ENCODE measurements around the gene SMARCC1. TPM values are rescaled to one million over a fixed set of nuclear protein-coding genes. Genes with fewer than 3 reads are reported as not detected.

The SMARCC1 gene
- total and polyA plus RNA-seq, 5 donors, result 7.5 to 30.1 (median 29.0) TPM

- Histone ChIP-seq H3K4me1 (ENCODE audit: control insufficient read depth, insufficient read depth, low read length) (no peaks in the 10 kb centered on the region), H3K27me3 (ENCODE audit: control insufficient read depth, insufficient read depth) (no peaks in the 10 kb centered on the region), H3K9me3 (ENCODE audit: control insufficient read depth, low read length) (no peaks in the 10 kb centered on the region), H3K27ac (ENCODE audit: low read length) (no peak overlapping the region), H3K4me3 (ENCODE audit: low read length) (no peak overlapping the region)
- intact Hi-C loops (cut with DNase I), result no loop called here
- ATAC-seq (no peak), DNase-seq (no peak)
- 94% methylated on average over 6 of the region's 6 CpGs for WGBS
Observed at GRCh38 chr3:47586746-47587145, 194.9 kb downstream of the SMARCC1 start.

- H3K4me3 ChIP-seq (ENCODE audit: low read length), result no peak overlapping the region
- H3K9me3 ChIP-seq (ENCODE audit: control insufficient read depth, low read length), result no peaks in the 10 kb centered on the region
- WGBS, result 80% methylated on average over 3 of the region's 3 CpGs
- no peak overlapping the region for H3K27ac ChIP-seq (ENCODE audit: low read length)
- H3K27me3 ChIP-seq (ENCODE audit: control insufficient read depth, insufficient read depth), result no peaks in the 10 kb centered on the region
- no peaks in the 10 kb centered on the region for H3K4me1 ChIP-seq (ENCODE audit: control insufficient read depth, insufficient read depth, low read length)
- intact Hi-C loops (cut with DNase I), result no loop called here
- ATAC-seq (no peak), DNase-seq (no peak)
Observed at GRCh38 chr3:47583320-47584075, 198.2 kb downstream of the SMARCC1 start.

DNA sequence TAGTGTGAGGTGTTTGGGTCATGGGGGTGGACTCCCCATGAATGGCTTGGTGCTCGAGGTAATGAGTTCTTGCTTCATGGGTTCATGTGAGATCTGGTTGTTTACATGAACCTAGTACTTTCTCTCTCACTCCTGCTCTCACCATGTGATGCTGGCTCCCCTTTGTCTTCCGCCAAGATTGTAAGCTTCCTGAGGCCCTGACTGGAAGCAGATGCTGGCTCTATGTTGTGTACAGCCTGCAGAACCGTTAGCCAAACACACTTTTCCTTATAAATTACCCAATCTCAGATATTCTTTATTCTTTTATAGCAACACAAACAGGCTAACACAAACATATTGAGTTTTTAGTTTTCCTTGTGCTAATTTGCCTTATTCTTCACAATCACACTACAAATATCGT is 199.9 kb downstream of the SMARCC1 start:
- Histone ChIP-seq H3K27me3 (ENCODE audit: control insufficient read depth, insufficient read depth) (no peaks in the 10 kb centered on the region), H3K9me3 (ENCODE audit: control insufficient read depth, low read length) (no peaks in the 10 kb centered on the region), H3K27ac (ENCODE audit: low read length) (no peak overlapping the region), H3K4me3 (ENCODE audit: low read length) (no peak overlapping the region), H3K4me1 (ENCODE audit: control insufficient read depth, insufficient read depth, low read length) (no peaks in the 10 kb centered on the region)
- WGBS, result 85% methylated on average over 4 of the region's 4 CpGs
- intact Hi-C loops (cut with DNase I), result no loop called here
- DNase-seq, result no peak
- ATAC-seq, result no peak

GRCh38 chr3:47581422-47581821 is 200.3 kb downstream of the SMARCC1 start:
- ATAC-seq, result no peak
- 79% methylated on average over 5 of the region's 5 CpGs for WGBS

GRCh38 chr3:47580481-47580880 is 201.2 kb downstream of the SMARCC1 start:
- WGBS, result 75% methylated on average over 4 of the region's 4 CpGs
- intact Hi-C loops (cut with DNase I), result no loop called here
- H3K4me3 ChIP-seq (ENCODE audit: low read length), result no peak overlapping the region
- DNase-seq, result no peak
- H3K4me1 ChIP-seq (ENCODE audit: control insufficient read depth, insufficient read depth, low read length), result no peaks in the 10 kb centered on the region
- ATAC-seq, result no peak
- H3K9me3 ChIP-seq (ENCODE audit: control insufficient read depth, low read length), result no peaks in the 10 kb centered on the region
- H3K27me3 ChIP-seq (ENCODE audit: control insufficient read depth, insufficient read depth), result no peaks in the 10 kb centered on the region
- no peak overlapping the region for H3K27ac ChIP-seq (ENCODE audit: low read length)

More at GRCh38 chr3:47581422-47581821, 200.3 kb downstream of the SMARCC1 start:
- no peak for DNase-seq
- Histone ChIP-seq H3K9me3 (ENCODE audit: control insufficient read depth, low read length) (no peaks in the 10 kb centered on the region), H3K4me3 (ENCODE audit: low read length) (no peak overlapping the region), H3K27ac (ENCODE audit: low read length) (no peak overlapping the region), H3K4me1 (ENCODE audit: control insufficient read depth, insufficient read depth, low read length) (no peaks in the 10 kb centered on the region), H3K27me3 (ENCODE audit: control insufficient read depth, insufficient read depth) (no peaks in the 10 kb centered on the region)
- intact Hi-C loops (cut with DNase I), result no loop called here

GRCh38 chr3:47579875-47580274 is 201.8 kb downstream of the SMARCC1 start:
- DNase-seq, result no peak
- no peaks in the 10 kb centered on the region for H3K27me3 ChIP-seq (ENCODE audit: control insufficient read depth, insufficient read depth)
- no peak for ATAC-seq
- WGBS, result 86% methylated on average over 2 of the region's 2 CpGs
- no peaks in the 10 kb centered on the region for H3K9me3 ChIP-seq (ENCODE audit: control insufficient read depth, low read length)
- H3K4me1 ChIP-seq (ENCODE audit: control insufficient read depth, insufficient read depth, low read length), result no peaks in the 10 kb centered on the region
- intact Hi-C loops (cut with DNase I), result no loop called here
- no peak overlapping the region for H3K27ac ChIP-seq (ENCODE audit: low read length)
- H3K4me3 ChIP-seq (ENCODE audit: low read length), result no peak overlapping the region

GRCh38 chr3:47578691-47579632 is 202.7 kb downstream of the SMARCC1 start, which contains the start of gene CSPG5:
CSPG5 (minus strand) TSS chr3:47578865; CDS start chr3:47578693, 172 bp downstream.
- Histone ChIP-seq H3K27me3 (ENCODE audit: control insufficient read depth, insufficient read depth) (no peaks in the 10 kb centered on the region), H3K4me1 (ENCODE audit: control insufficient read depth, insufficient read depth, low read length) (no peaks in the 10 kb centered on the region), H3K9me3 (ENCODE audit: control insufficient read depth, low read length) (no peaks in the 10 kb centered on the region), H3K27ac (ENCODE audit: low read length) (no peak within 1 kb of the TSS), H3K4me3 (ENCODE audit: low read length) (peak within 1 kb of the TSS; percentile 90)
- DNase-seq (peak; percentile 18 to 69 (median 65)), ATAC-seq (peak; percentile 41 to 45)
- 4% methylated on average over 121 of the region's 121 CpGs for WGBS
- intact Hi-C loops (cut with DNase I), result no loop called here

DNA sequence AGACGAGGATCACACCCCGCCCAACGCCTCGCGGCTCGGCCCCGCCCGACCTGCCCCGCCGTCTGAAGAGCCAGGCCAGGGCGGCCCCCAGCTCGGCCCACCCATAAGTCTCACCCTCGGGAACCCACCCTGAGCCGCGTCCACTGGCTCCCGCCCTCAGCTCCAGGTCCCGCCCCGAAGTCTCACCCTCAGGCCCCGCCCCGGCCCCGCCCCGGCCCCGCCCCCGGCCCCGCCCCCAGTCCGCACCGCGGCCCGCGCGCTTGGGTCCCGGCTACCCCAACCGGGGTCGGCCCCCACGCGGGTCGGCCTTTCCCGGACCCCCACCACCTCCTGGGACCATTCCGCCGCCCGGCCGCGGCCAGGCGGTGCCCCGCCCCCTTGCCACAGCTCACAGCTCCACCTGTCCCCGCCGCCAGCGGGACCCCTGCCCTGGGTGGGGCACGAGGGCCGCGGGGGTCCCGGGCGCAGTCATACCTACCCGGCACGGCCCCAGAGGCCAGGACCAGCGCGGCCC is 203.5 kb downstream of the SMARCC1 start:
- ATAC-seq (peak; percentile 77 to 81), DNase-seq (peak; percentile 43 to 76 (median 73))
- Histone ChIP-seq H3K27ac (ENCODE audit: low read length) (no peak overlapping the region), H3K9me3 (ENCODE audit: control insufficient read depth, low read length) (no peaks in the 10 kb centered on the region), H3K4me3 (ENCODE audit: low read length) (peak overlapping the region; percentile 90), H3K4me1 (ENCODE audit: control insufficient read depth, insufficient read depth, low read length) (no peaks in the 10 kb centered on the region), H3K27me3 (ENCODE audit: control insufficient read depth, insufficient read depth) (no peaks in the 10 kb centered on the region)
- intact Hi-C loops (cut with DNase I), result no loop called here
- 1% methylated on average over 52 of the region's 57 CpGs for WGBS

DNA sequence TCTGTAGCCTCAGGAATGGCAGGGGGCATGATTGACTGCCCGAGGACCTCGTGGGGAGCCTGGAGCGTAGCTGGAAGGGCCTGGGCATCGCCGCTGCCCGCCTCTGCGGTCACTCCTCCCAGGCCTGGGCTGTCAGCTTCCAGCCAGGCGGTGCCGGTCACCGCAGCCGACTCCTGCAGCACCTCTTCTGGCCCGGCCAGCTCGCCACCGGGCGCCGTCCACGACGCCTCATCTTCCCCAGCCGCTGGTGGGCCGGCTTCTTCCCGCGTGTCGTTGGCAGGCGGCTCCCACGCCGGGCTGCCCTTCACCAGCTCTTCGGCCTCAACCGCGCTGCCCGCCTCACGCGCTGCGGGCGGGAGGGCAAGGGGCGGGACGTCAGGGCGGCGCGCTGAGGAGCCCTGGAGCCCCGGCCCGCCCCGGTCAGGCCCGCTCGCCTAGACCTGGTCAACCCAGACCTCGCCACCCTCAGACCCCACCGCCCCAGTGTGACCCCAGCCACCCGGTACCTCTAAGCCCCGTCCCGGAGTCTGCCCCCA is 204.0 kb downstream of the SMARCC1 start:
- no peaks in the 10 kb centered on the region for H3K27me3 ChIP-seq (ENCODE audit: control insufficient read depth, insufficient read depth)
- ATAC-seq (peak; percentile 60 to 70), DNase-seq (peak in 1 of 3 donors; percentile 58)
- H3K27ac ChIP-seq (ENCODE audit: low read length), result no peak overlapping the region
- intact Hi-C loops (cut with DNase I), result no loop called here
- H3K4me3 ChIP-seq (ENCODE audit: low read length), result peak overlapping the region; percentile 90
- 5% methylated on average over 49 of the region's 49 CpGs for WGBS
- H3K9me3 ChIP-seq (ENCODE audit: control insufficient read depth, low read length), result no peaks in the 10 kb centered on the region
- H3K4me1 ChIP-seq (ENCODE audit: control insufficient read depth, insufficient read depth, low read length), result no peaks in the 10 kb centered on the region

DNA sequence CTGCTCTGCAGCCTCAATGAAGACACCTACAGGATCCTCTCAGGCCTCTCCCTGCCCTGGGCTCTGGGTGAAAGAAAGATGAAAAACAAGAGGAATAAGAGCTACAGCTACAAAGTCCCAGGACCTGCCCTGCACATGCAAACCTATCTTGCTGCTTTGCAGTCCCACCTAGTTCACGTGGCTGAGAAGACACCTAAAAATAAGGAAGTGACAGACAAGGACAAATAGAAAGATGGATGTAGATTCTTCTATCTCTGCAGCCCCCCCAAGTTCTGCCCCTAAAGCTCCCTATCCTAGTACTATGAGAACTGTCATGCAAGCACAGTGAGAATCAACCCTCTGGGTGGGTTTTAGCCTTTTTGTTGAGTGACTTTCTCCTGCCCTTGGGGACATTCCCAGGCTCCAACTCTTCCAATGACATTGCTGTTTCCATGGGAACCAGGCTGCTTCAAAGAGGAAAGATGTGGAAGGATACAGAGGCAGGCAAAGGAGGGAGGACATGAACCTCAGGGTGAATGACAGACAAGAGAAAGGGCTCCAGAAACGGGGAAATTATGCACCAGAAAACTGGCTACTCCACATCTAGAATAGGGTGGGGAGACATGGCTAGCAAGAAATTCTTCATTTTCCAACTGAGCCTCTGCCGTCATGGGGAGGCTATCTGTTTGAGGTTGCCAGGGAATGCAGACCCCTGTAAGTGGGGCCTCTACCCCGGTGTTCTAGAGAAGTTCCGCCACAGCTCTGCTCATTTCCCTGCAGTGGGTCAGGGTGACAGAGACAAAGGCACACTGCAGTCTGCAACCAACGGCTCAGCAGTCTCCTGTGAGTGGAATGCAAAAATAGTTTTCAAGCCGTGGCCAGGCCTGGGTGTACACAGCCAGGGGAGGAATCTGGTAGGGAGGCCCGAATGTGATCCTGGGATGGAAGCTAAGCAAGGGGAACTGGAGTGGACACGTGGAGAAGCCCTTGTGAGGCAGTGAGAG is 208.2 kb downstream of the SMARCC1 start:
- DNase-seq (no peak), ATAC-seq (peak in 1 of 2 donors; percentile 35)
- H3K4me1 ChIP-seq (ENCODE audit: control insufficient read depth, insufficient read depth, low read length), result no peaks in the 10 kb centered on the region
- no peak overlapping the region for H3K27ac ChIP-seq (ENCODE audit: low read length)
- intact Hi-C loops (cut with DNase I), result no loop called here
- no peak overlapping the region for H3K4me3 ChIP-seq (ENCODE audit: low read length)
- no peaks in the 10 kb centered on the region for H3K27me3 ChIP-seq (ENCODE audit: control insufficient read depth, insufficient read depth)
- 54% methylated on average over 9 of the region's 9 CpGs for WGBS
- no peaks in the 10 kb centered on the region for H3K9me3 ChIP-seq (ENCODE audit: control insufficient read depth, low read length)

All from right cardiac atrium (tissue), 5 donors.